D721Med (cell line): ENCODE data around the gene ABCB11.

Source experiments
- DNase-seq: peaks from one replicate; pipeline ENCODE4 v3.0.0; 2011; ENCODE audit warnings: low spot score; ENCODE audit not compliant: insufficient read length
- FAIRE-seq: peaks from 2 replicates; lab custom pipeline; 2011; peaks lifted over from hg19 to GRCh38; lab: Jason Lieb, UNC
- CTCF ChIP-seq: IDR thresholded peaks from 2 replicates; pipeline ENCODE4 v1.5.1; 2012; ENCODE audit warnings: mild to moderate bottlenecking, control low read depth; ENCODE audit not compliant: insufficient read depth; ENCODE audit errors: missing control alignments

ABCB11 gene

DNA sequence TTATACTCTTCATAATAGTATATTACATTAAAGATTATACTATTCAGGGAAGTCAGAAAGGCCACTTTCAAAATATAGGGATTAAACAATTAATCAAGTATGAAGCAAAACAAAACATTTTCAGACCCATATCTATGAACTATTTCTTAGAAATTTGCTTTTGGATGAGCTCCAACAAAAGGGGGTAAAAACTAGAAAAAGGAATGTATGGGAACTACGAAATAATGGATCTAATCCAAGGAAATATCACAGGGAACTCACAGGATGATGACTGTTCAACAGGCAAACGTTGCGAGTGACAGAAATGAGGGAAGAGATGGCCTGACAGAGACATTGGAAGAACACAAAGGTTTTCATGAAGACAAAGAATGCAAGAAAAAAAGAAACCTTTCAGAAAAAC, 102.1 kb downstream of the ABCB11 start:
- DNase-seq (no peak), FAIRE-seq (no peak)
- no peak for TF ChIP-seq CTCF

- no peak for TF ChIP-seq CTCF
- DNase-seq (no peak), FAIRE-seq (no peak)
These were observed 102.9 kb downstream of the ABCB11 start for GRCh38 chr2:168928113-168928831.

- FAIRE-seq = no peak
- no peak for DNase-seq
- no peak for TF ChIP-seq CTCF
These were observed 104.3 kb downstream of the ABCB11 start for GRCh38 chr2:168926621-168927386.

DNA sequence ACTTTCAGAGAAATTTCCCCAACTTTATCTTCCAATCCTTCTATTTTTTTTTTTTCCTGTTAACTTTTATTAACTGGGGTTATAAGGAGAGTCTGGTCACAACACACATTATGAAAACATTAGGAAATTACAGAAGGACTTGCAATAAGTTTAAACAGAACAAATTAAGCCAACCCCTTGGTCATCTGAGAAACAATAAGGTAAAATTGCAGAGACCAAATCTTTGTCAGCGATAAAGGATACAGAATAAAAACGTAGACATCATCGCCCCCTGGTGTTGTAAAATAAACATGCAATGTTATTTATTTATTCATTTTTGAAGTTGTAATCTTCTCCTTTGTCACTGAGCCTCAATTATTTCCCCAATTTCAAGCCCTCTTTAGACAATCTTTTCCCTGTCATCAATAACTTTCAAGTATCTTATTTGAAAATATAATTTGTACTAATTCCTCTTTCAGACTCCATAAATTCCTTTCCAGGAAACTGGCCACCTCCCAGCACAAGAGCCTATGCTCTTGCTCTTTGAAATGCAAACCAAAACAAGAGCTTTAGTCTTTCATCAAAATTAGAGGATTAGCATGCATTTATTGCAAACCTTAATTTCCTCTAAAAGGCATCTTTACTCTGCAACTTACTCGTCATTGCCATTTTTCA, 110.5 kb downstream of the ABCB11 start:
- peak; percentile 70 for TF ChIP-seq CTCF
- FAIRE-seq = peak; percentile 80
- no peak for DNase-seq

- DNase-seq (no peak), FAIRE-seq (no peak)
These were observed 114.8 kb downstream of the ABCB11 start for GRCh38 chr2:168916331-168916675.

More at GRCh38 chr2:168916331-168916675, 114.8 kb downstream of the ABCB11 start:
- TF ChIP-seq CTCF = no peak
